Loucy (cell line): ENCODE results near the gene TMEM267.

Experiments
- H2AFZ ChIP-seq: fragments of 200-600 bp; sonication (generic); 2 replicates; pipeline ENCODE4 v1.6.0; 2016; ENCODE audit warnings: antibody characterized with exemption, mild to moderate bottlenecking, low read length, moderate library complexity
- H3F3A ChIP-seq: fragments of 200-600 bp; 2 replicates; pipeline ENCODE4 v1.6.0; 2016; ENCODE audit warnings: antibody characterized with exemption, low read depth, mild to moderate bottlenecking
- H3K27me3 ChIP-seq: fragments of 200-600 bp; sonication (generic); 2 replicates; pipeline ENCODE4 v1.6.1; 2014; ENCODE audit warnings: low read length, mild to moderate bottlenecking; ENCODE audit not compliant: insufficient read depth, poor library complexity, severe bottlenecking
- H3K36me3 ChIP-seq: fragments of 200-600 bp; sonication (generic); 2 replicates; pipeline ENCODE4 v1.6.1; 2016; ENCODE audit warnings: low read length; ENCODE audit not compliant: insufficient read depth
- H3K4me1 ChIP-seq: fragments of 200-600 bp; sonication (generic); 2 replicates; pipeline ENCODE4 v1.5.1; 2014; ENCODE audit warnings: low read length, mild to moderate bottlenecking; ENCODE audit not compliant: insufficient read depth, poor library complexity, severe bottlenecking
- H3K4me2 ChIP-seq: fragments of 200-600 bp; sonication (generic); 2 replicates; pipeline ENCODE4 v1.6.0; 2014; ENCODE audit warnings: antibody characterized with exemption, low read length, low read depth, mild to moderate bottlenecking; ENCODE audit not compliant: poor library complexity, severe bottlenecking
- H3K4me3 ChIP-seq: fragments of 200-600 bp; sonication (generic); 2 replicates; pipeline ENCODE4 v1.5.1; 2014; ENCODE audit warnings: low read length, mild to moderate bottlenecking, mixed read lengths; ENCODE audit not compliant: poor library complexity, severe bottlenecking
- H3K79me2 ChIP-seq: fragments of 200-600 bp; sonication (generic); 2 replicates; pipeline ENCODE4 v1.6.1; 2014; ENCODE audit warnings: low read length; ENCODE audit not compliant: insufficient read depth
- H3K9ac ChIP-seq: fragments of 200-600 bp; sonication (generic); 2 replicates; pipeline ENCODE4 v1.6.0; 2014; ENCODE audit warnings: mild to moderate bottlenecking, low read depth, low read length, moderate library complexity; ENCODE audit not compliant: poor library complexity, severe bottlenecking
- H3K9me2 ChIP-seq: fragments of 200-600 bp; sonication (generic); replicated peaks from 2 replicates; pipeline ENCODE4 v1.6.1; 2016; ENCODE audit warnings: low read depth, low read length, mixed read lengths
- H3K9me3 ChIP-seq: fragments of 200-600 bp; sonication (generic); 2 replicates; pipeline ENCODE4 v1.6.1; 2014; ENCODE audit warnings: mild to moderate bottlenecking, antibody characterized with exemption, low read length, low read depth; ENCODE audit not compliant: insufficient read depth
- H4K20me1 ChIP-seq: fragments of 200-600 bp; sonication (generic); 2 replicates; pipeline ENCODE4 v1.6.0; 2014; ENCODE audit warnings: antibody characterized with exemption, low read length, mild to moderate bottlenecking; ENCODE audit not compliant: insufficient read depth, poor library complexity, severe bottlenecking
- EZH2phosphoT487 ChIP-seq: fragments of 200-600 bp; IDR thresholded peaks from 2 replicates; pipeline ENCODE4 v1.6.1; 2018; ENCODE audit warnings: antibody characterized with exemption, mild to moderate bottlenecking, moderate library complexity, borderline replicate concordance
- TF ChIP-seq, protein P1 (sequence below): fragments of 200-600 bp; sonication (generic); conservative IDR thresholded peaks from 2 replicates; pipeline ENCODE4 v1.5.1; 2014; ENCODE audit warnings: mild to moderate bottlenecking, antibody characterized with exemption, low read length

The TMEM267 gene

DNA sequence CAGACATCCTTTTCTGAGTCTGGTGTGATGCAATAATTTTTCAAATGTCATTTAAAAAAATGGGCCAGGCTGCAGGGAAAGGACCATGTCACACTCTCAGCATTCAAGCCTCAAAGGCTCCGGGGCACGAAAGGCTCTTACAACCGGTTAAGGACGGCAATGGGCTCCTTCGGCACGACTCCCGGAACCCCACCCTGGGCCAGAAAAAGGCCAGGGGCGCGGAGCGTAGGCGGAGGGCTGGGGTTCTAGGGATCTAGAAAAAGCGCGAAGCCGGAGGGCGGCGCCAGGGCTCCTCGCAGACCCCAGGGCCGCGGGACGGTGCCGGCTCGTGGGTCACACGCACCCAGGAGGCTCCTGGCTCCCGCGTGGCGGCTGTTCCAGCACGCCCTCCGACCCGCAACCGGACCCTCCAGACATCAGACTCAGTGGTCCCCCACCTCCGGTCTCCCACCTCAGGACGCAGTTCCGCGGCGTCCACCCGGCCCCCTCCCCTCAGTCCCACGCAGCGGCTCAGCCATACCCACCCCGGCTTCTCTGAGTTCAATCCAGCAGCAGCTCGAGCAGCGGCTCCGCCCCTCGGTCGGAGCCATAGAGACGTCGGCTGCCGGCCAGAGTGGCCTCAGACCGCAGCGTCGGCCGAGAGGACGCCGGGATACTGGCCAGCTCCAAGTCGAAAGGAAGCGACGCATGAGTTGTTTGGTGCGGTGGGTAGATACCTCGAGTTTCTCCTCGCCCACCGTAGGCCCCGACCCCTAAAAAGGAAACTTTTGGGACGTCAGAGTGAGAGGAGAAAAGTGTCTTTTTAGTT is at the start of gene TMEM267:
TMEM267 (minus strand) TSS at position 568 of the 808 bp plus-strand sequence. CDS start 29,896 bp downstream, outside the sequence.
- H3K79me2 ChIP-seq, result peaks cover 30% of the 10 kb centered on the region
- peak within 1 kb of the TSS; percentile 90 for H2AFZ ChIP-seq
- no peaks in the 10 kb centered on the region for H3K27me3 ChIP-seq
- peak within 1 kb of the TSS; percentile 85 for H3K9ac ChIP-seq
- H3K4me1 ChIP-seq, result peaks cover 24% of the 10 kb centered on the region
- no peaks in the 10 kb centered on the region for H4K20me1 ChIP-seq
- H3K36me3 ChIP-seq, result peaks cover 1% of the 10 kb centered on the region; the same call in 1 of the 2 replicates
- H3K9me2 ChIP-seq, result no peaks in the 10 kb centered on the region
- no peaks in the 10 kb centered on the region for H3K9me3 ChIP-seq
- peak within 1 kb of the TSS; percentile 80 for H3K4me3 ChIP-seq
- peak within 1 kb of the TSS; percentile 87 for H3K4me2 ChIP-seq
- TF ChIP-seq, protein P1, sequence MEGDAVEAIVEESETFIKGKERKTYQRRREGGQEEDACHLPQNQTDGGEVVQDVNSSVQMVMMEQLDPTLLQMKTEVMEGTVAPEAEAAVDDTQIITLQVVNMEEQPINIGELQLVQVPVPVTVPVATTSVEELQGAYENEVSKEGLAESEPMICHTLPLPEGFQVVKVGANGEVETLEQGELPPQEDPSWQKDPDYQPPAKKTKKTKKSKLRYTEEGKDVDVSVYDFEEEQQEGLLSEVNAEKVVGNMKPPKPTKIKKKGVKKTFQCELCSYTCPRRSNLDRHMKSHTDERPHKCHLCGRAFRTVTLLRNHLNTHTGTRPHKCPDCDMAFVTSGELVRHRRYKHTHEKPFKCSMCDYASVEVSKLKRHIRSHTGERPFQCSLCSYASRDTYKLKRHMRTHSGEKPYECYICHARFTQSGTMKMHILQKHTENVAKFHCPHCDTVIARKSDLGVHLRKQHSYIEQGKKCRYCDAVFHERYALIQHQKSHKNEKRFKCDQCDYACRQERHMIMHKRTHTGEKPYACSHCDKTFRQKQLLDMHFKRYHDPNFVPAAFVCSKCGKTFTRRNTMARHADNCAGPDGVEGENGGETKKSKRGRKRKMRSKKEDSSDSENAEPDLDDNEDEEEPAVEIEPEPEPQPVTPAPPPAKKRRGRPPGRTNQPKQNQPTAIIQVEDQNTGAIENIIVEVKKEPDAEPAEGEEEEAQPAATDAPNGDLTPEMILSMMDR, result no peak
- TF ChIP-seq EZH2phosphoT487, result no peak
- H3F3A ChIP-seq, result no peaks in the 10 kb centered on the region

DNA sequence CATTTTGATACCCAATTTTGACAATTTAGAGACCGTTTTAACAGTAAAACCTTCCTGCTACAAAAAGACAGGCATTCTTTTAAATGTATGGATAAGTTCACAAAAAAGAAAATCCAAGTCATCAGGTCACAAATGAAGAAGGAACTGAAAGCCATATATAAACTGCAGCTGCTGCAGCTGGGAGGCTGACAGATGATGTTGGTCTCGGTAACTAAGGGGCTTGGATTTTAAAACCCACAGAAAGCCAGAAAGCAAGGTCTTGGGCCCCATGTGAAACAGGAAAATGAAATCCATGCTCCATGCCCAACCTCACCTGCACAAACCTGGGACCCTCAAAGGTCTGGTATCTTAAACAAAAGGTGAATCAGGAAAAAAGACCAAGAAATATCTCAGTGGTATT is 47.0 kb upstream of the TMEM267 start:
- H4K20me1 ChIP-seq, result peaks cover 8% of the 10 kb centered on the region
- H2AFZ ChIP-seq, result no peak overlapping the region
- no peaks in the 10 kb centered on the region for H3K27me3 ChIP-seq
- H3F3A ChIP-seq, result no peaks in the 10 kb centered on the region
- H3K9ac ChIP-seq, result no peak overlapping the region
- peaks cover 89% of the 10 kb centered on the region for H3K36me3 ChIP-seq
- no peaks in the 10 kb centered on the region for H3K79me2 ChIP-seq
- no peaks in the 10 kb centered on the region for H3K9me3 ChIP-seq
- no peak overlapping the region for H3K4me2 ChIP-seq
- no peaks in the 10 kb centered on the region for H3K4me1 ChIP-seq
- no peak overlapping the region for H3K4me3 ChIP-seq
- TF ChIP-seq EZH2phosphoT487, result no peak
- TF ChIP-seq, protein P1, result no peak
- H3K9me2 ChIP-seq, result no peaks in the 10 kb centered on the region

DNA sequence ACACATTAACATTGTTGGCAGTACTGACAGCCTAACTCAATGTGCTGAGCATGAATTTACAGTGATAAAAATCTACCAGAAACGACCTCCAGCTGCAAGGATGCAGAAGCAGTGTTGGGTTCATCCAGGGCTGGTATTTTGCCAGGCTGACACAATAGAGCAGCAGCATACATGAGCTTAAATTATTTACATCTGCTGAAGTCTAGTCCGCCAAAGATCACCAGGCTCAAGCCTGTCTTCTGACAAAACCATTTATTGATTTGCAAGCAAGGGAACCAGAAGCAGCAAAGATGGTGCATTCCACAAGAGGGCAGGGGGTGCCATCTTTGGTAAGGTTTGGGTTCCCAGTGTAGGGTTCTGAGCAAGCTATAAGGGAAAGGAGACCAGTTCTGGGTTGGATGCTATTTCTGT is 40.0 kb upstream of the TMEM267 start:
- H3K4me3 ChIP-seq, result no peak overlapping the region
- no peaks in the 10 kb centered on the region for H3K4me1 ChIP-seq
- H3K9ac ChIP-seq, result no peak overlapping the region
- no peaks in the 10 kb centered on the region for H3K9me2 ChIP-seq
- H2AFZ ChIP-seq, result no peak overlapping the region
- peaks cover 38% of the 10 kb centered on the region for H3K36me3 ChIP-seq
- no peaks in the 10 kb centered on the region for H3K9me3 ChIP-seq
- TF ChIP-seq, protein P1, result no peak
- no peak for TF ChIP-seq EZH2phosphoT487
- H3K79me2 ChIP-seq, result no peaks in the 10 kb centered on the region
- no peaks in the 10 kb centered on the region for H4K20me1 ChIP-seq
- no peaks in the 10 kb centered on the region for H3K27me3 ChIP-seq
- H3F3A ChIP-seq, result no peaks in the 10 kb centered on the region
- H3K4me2 ChIP-seq, result no peak overlapping the region
